ENCODE measurements around the gene CAPN10. TPM values are rescaled to one million over a fixed set of nuclear protein-coding genes. Genes with fewer than 3 reads are reported as not detected.
"Not testable (repeated sequence)": the region's sequence is repeated elsewhere in the genome, so short reads cannot be mapped to it uniquely, and the experiment has no call there.

Gene CAPN10
- total RNA-seq, 1 experiment from 2014 or later: 27.8 TPM

DNA sequence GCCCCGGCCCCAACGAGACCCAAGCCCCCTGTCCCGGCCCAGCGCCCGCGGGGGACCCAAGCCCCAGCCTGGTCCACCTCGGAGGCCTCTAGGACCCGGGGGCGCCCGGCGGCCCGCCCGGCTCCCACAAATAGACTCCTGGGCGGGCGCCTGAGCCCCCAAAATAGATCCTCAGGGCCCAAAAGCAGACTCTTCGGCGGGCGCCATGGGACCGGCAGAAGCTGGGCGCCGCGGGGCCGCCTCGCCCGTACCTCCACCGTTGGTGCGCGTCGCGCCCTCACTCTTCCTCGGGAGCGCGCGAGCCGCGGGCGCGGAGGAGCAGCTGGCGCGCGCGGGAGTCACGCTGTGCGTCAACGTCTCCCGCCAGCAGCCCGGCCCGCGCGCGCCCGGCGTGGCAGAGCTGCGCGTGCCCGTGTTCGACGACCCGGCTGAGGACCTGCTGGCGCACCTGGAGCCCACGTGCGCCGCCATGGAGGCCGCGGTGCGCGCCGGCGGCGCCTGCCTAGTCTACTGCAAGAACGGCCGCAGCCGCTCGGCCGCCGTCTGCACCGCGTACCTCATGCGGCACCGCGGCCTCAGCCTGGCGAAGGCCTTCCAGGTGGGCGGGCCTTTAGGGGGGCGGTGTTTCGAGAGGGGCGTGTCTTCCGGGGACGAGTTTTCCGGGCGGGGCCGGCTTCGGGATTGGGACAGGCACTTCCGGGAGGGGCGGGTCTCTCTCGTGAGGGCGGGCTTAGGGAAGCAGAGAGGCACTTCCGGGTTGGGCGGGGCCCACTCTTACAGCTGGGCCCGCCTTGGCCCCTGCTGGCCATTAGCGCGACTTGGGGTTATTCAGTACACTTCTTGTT lies 25.8 kb upstream of the CAPN10 start:
- peaks cover 25% of the 10 kb centered on the region for H3K36me3 Mint-ChIP-seq (ENCODE audit: insufficient read depth, unreplicated experiment)
- BruUV-seq (replicated peaks): no TSS peak
- Histone ChIP-seq H3K9me3 (no peaks in the 10 kb centered on the region), H3K4me3 (ENCODE audit: low read depth, low read length) (peak overlapping the region; percentile 84), H3K4me1 (peaks cover 15% of the 10 kb centered on the region), H3K27me3 (replicated peaks; ENCODE audit: control insufficient read depth, insufficient read depth, low read length) (no peaks in the 10 kb centered on the region), H3K36me3 (ENCODE audit: control insufficient read depth, insufficient read depth, low read length) (no peaks in the 10 kb centered on the region)
- ChIA-PET POLR2A (interaction anchor here (0.6 to 1.5 kb wide), 2 partner anchors 26 to 107 kb away, joined by 3 to 5 read pairs; partner anchors contain the start of gene CAPN10), CTCF (interaction anchor here (1.0 kb wide), 2 partner anchors 26 to 47 kb away, joined by 3 read pairs; partner anchors contain the start of gene CAPN10)
- peak; percentile 97 for DNase-seq
- no peaks in the 10 kb centered on the region for H3K9me3 Mint-ChIP-seq (ENCODE audit: unreplicated experiment)
- peak overlapping the region; percentile 74 for H3K27ac Mint-ChIP-seq (ENCODE audit: unreplicated experiment)
- H3K4me1 Mint-ChIP-seq (ENCODE audit: low read depth, unreplicated experiment): peaks cover 22% of the 10 kb centered on the region
- H3K4me3 Mint-ChIP-seq (ENCODE audit: unreplicated experiment): peak overlapping the region; percentile 78
- TF ChIP-seq, protein P1, sequence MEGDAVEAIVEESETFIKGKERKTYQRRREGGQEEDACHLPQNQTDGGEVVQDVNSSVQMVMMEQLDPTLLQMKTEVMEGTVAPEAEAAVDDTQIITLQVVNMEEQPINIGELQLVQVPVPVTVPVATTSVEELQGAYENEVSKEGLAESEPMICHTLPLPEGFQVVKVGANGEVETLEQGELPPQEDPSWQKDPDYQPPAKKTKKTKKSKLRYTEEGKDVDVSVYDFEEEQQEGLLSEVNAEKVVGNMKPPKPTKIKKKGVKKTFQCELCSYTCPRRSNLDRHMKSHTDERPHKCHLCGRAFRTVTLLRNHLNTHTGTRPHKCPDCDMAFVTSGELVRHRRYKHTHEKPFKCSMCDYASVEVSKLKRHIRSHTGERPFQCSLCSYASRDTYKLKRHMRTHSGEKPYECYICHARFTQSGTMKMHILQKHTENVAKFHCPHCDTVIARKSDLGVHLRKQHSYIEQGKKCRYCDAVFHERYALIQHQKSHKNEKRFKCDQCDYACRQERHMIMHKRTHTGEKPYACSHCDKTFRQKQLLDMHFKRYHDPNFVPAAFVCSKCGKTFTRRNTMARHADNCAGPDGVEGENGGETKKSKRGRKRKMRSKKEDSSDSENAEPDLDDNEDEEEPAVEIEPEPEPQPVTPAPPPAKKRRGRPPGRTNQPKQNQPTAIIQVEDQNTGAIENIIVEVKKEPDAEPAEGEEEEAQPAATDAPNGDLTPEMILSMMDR (IDR thresholded peaks at IDR 0.05; ENCODE audit: insufficient read depth in 1 of 2, low read depth in 1 of 2, low read length in 1 of 2, severe bottlenecking in 1 of 2, unreplicated experiment in 1 of 2): peak in 1 of 2 experiments; percentile 25
- intact Hi-C loops (cut with micrococcal nuclease; ENCODE audit: unreplicated experiment): no loop called here
- H3K27me3 Mint-ChIP-seq (ENCODE audit: insufficient read depth, unreplicated experiment): no peaks in the 10 kb centered on the region

DNA sequence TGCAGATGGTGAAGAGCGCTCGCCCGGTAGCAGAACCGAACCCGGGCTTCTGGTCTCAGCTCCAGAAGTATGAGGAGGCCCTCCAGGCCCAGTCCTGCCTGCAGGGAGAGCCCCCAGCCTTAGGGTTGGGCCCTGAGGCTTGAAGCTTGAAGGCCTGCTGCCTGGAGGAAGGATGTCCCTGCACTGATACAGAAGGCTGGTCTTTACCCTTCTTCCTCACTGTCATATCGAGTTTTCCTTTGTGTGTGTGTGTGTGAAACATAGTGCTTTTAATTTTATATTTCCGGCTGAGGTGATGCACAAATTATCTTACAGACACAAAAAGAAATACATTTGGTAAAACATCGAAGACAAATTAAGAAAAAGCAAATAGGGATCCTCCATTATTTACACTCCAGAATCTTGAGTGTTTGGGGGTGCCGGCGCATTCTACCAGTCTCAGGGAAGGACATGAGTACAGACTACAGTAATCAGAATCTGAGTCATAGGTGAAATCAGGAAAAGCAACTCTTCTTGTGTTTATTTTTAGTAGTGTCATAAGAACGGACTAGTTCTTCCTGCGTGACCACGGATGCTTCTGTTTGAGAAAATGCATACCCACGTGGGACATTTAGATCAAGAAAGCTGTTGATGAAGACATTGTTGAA lies 25.1 kb upstream of the CAPN10 start:
- TSS peak; percentile 83 for BruUV-seq (replicated peaks)
- Mint-ChIP-seq H3K27ac (ENCODE audit: unreplicated experiment) (peak overlapping the region; percentile 74), H3K27me3 (ENCODE audit: insufficient read depth, unreplicated experiment) (no peaks in the 10 kb centered on the region), H3K9me3 (ENCODE audit: unreplicated experiment) (no peaks in the 10 kb centered on the region), H3K36me3 (ENCODE audit: insufficient read depth, unreplicated experiment) (peaks cover 25% of the 10 kb centered on the region), H3K4me1 (ENCODE audit: low read depth, unreplicated experiment) (peaks cover 23% of the 10 kb centered on the region), H3K4me3 (ENCODE audit: unreplicated experiment) (peak overlapping the region; percentile 78)
- ChIA-PET POLR2A (interaction anchor here (1.5 kb wide), 1 partner anchor 25 kb away, joined by 5 read pairs; the partner anchor contains the start of gene CAPN10), CTCF (interaction anchor here (1.0 kb wide), 1 partner anchor 47 kb away, joined by 3 read pairs; no protein-coding TSS in a partner anchor)
- no peaks in the 10 kb centered on the region for H3K27me3 ChIP-seq (replicated peaks; ENCODE audit: control insufficient read depth, insufficient read depth, low read length)
- intact Hi-C loops (cut with micrococcal nuclease; ENCODE audit: unreplicated experiment): no loop called here
- DNase-seq: no peak
- H3K4me1 ChIP-seq: peaks cover 20% of the 10 kb centered on the region
- H3K9me3 ChIP-seq: no peaks in the 10 kb centered on the region
- peak overlapping the region; percentile 54 for H3K4me3 ChIP-seq (ENCODE audit: low read depth, low read length)
- TF ChIP-seq, protein P1 (IDR thresholded peaks at IDR 0.05; ENCODE audit: insufficient read depth in 1 of 2, low read depth in 1 of 2, low read length in 1 of 2, severe bottlenecking in 1 of 2, unreplicated experiment in 1 of 2): no peak
- H3K36me3 ChIP-seq (ENCODE audit: control insufficient read depth, insufficient read depth, low read length): no peaks in the 10 kb centered on the region

DNA sequence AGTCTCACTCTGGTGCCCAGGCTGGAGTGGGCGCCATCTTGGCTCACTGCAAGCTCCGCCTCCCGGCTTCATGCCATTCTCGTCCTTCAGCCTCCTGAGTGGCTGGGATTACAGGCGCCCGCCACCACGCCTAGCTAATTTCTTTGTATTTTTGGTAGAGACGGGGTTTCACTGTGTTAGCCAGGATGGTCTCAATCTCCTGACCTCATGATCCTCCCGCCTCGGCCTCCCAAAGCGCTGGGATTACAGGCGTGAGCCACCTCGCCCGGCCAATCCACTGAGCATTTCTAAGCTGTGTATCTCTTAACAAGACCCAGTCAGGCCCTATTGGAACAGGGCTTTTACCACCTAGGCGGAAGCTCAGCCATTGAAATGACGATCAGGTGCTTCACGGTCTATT lies 23.3 kb upstream of the CAPN10 start:
- peaks cover 25% of the 10 kb centered on the region for H3K36me3 Mint-ChIP-seq (ENCODE audit: insufficient read depth, unreplicated experiment)
- H3K4me3 Mint-ChIP-seq (ENCODE audit: unreplicated experiment); CTCF ChIA-PET; H3K27me3 Mint-ChIP-seq (ENCODE audit: insufficient read depth, unreplicated experiment); BruUV-seq (replicated peaks); H3K27me3 ChIP-seq (replicated peaks; ENCODE audit: control insufficient read depth, insufficient read depth, low read length); H3K36me3 ChIP-seq (ENCODE audit: control insufficient read depth, insufficient read depth, low read length); intact Hi-C loops (cut with micrococcal nuclease; ENCODE audit: unreplicated experiment); H3K9me3 ChIP-seq; H3K9me3 Mint-ChIP-seq (ENCODE audit: unreplicated experiment); H3K27ac Mint-ChIP-seq (ENCODE audit: unreplicated experiment); POLR2A ChIA-PET; H3K4me3 ChIP-seq (ENCODE audit: low read depth, low read length): not testable (repeated sequence)
- H3K4me1 Mint-ChIP-seq (ENCODE audit: low read depth, unreplicated experiment): peaks cover 23% of the 10 kb centered on the region
- peaks cover 27% of the 10 kb centered on the region for H3K4me1 ChIP-seq
- peak in 1 of 2 experiments; percentile 12 for DNase-seq
